DOHH2 (cell line): ENCODE data around the gene SNX13.

Source experiments
- H3F3A ChIP-seq: fragments of 200-600 bp; sonication (generic), shearing (Covaris generic); 2 replicates; pipeline ENCODE4 v1.6.0; 2016; ENCODE audit warnings: antibody characterized with exemption, mild to moderate bottlenecking; ENCODE audit not compliant: control insufficient read depth, insufficient read depth
- H3K27ac ChIP-seq: fragments of 200-600 bp; sonication (generic); 2 replicates; pipeline ENCODE4 v1.5.1; 2014; ENCODE audit warnings: low read depth, mild to moderate bottlenecking, low read length, moderate library complexity
- H3K27me3 ChIP-seq: fragments of 200-600 bp; sonication (generic); 2 replicates; pipeline ENCODE4 v1.6.1; 2014; ENCODE audit warnings: mild to moderate bottlenecking, low read length, mixed read lengths; ENCODE audit not compliant: control insufficient read depth
- H3K36me3 ChIP-seq: fragments of 200-600 bp; sonication (generic); 2 replicates; pipeline ENCODE4 v1.6.1; 2014; ENCODE audit warnings: mild to moderate bottlenecking, low read length, moderate library complexity, mixed read lengths; ENCODE audit not compliant: control insufficient read depth
- H3K4me1 ChIP-seq: fragments of 200-600 bp; sonication (generic); 2 replicates; pipeline ENCODE4 v1.6.1; 2014; ENCODE audit warnings: mild to moderate bottlenecking, low read length, mixed read lengths; ENCODE audit not compliant: control insufficient read depth
- H3K4me2 ChIP-seq: fragments of 200-600 bp; sonication (generic); 2 replicates; pipeline ENCODE4 v1.6.0; 2014; ENCODE audit warnings: mild to moderate bottlenecking, low read length, moderate library complexity
- H3K4me3 ChIP-seq: fragments of 200-600 bp; sonication (generic); 2 replicates; pipeline ENCODE4 v1.5.1; 2014; ENCODE audit warnings: mild to moderate bottlenecking, low read length, mixed read lengths
- H3K79me2 ChIP-seq: fragments of 200-600 bp; sonication (generic); 2 replicates; pipeline ENCODE4 v1.6.1; 2014; ENCODE audit warnings: mild to moderate bottlenecking, low read length, mixed read lengths; ENCODE audit not compliant: control insufficient read depth
- H3K9me2 ChIP-seq: fragments of 200-600 bp; sonication (generic); replicated peaks from 2 replicates; pipeline ENCODE4 v1.6.1; 2014; ENCODE audit warnings: mild to moderate bottlenecking, low read length, mixed read lengths; ENCODE audit not compliant: control insufficient read depth
- H3K9me3 ChIP-seq: fragments of 200-600 bp; sonication (generic); 2 replicates; pipeline ENCODE4 v1.6.1; 2014; ENCODE audit warnings: antibody characterized with exemption, low read length, mixed read lengths; ENCODE audit not compliant: control insufficient read depth, insufficient read depth
- H4K20me1 ChIP-seq: fragments of 200-600 bp; sonication (generic); 2 replicates; pipeline ENCODE4 v1.6.0; 2014; ENCODE audit warnings: low read depth, mild to moderate bottlenecking, antibody characterized with exemption, low read length, moderate library complexity; ENCODE audit not compliant: control insufficient read depth, insufficient read depth
- EZH2phosphoT487 ChIP-seq: fragments of 200-600 bp; sonication (generic); IDR thresholded peaks from 2 replicates; pipeline ENCODE4 v1.6.1; 2017; ENCODE audit warnings: borderline replicate concordance, mild to moderate bottlenecking, antibody characterized with exemption, low read length, moderate library complexity, mixed read lengths
- TF ChIP-seq, protein P1 (sequence below): fragments of 200-600 bp; sonication (generic); IDR thresholded peaks from one replicate; pipeline ENCODE4 v1.5.1; 2014; ENCODE audit warnings: antibody characterized with exemption, mild to moderate bottlenecking, low read depth, low read length; ENCODE audit not compliant: poor library complexity, severe bottlenecking

Gene SNX13

DNA sequence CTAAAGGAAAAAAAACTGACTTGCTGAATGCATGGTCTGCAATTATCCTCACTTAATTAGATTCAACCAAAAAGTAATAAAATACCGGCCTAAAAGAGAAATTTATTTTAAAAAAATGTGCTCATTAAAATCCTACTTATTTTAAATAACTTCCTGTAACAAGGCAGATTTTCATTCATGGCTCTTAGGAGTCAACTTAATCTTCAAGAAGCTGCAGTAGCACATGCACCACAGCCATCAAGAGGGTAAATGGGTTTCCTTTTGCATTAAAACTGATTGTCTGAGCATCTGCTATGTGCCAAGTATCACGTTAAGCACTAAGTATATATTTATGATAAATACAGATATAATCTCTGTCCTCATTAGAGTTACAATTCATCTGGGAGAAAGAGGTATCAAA, 69.9 kb downstream of the SNX13 start:
- no peaks in the 10 kb centered on the region for H3K79me2 ChIP-seq
- no peaks in the 10 kb centered on the region for H3K9me2 ChIP-seq
- no peaks in the 10 kb centered on the region for H3K27me3 ChIP-seq
- H3K27ac ChIP-seq: no peak overlapping the region
- H3K4me3 ChIP-seq: no peak overlapping the region
- H3K4me2 ChIP-seq: no peak overlapping the region
- H3F3A ChIP-seq: no peaks in the 10 kb centered on the region
- no peaks in the 10 kb centered on the region for H4K20me1 ChIP-seq
- H3K9me3 ChIP-seq: no peaks in the 10 kb centered on the region
- no peak for TF ChIP-seq EZH2phosphoT487
- TF ChIP-seq, protein P1, sequence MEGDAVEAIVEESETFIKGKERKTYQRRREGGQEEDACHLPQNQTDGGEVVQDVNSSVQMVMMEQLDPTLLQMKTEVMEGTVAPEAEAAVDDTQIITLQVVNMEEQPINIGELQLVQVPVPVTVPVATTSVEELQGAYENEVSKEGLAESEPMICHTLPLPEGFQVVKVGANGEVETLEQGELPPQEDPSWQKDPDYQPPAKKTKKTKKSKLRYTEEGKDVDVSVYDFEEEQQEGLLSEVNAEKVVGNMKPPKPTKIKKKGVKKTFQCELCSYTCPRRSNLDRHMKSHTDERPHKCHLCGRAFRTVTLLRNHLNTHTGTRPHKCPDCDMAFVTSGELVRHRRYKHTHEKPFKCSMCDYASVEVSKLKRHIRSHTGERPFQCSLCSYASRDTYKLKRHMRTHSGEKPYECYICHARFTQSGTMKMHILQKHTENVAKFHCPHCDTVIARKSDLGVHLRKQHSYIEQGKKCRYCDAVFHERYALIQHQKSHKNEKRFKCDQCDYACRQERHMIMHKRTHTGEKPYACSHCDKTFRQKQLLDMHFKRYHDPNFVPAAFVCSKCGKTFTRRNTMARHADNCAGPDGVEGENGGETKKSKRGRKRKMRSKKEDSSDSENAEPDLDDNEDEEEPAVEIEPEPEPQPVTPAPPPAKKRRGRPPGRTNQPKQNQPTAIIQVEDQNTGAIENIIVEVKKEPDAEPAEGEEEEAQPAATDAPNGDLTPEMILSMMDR: no peak
- no peaks in the 10 kb centered on the region for H3K4me1 ChIP-seq
- H3K36me3 ChIP-seq: peaks cover 79% of the 10 kb centered on the region

DNA sequence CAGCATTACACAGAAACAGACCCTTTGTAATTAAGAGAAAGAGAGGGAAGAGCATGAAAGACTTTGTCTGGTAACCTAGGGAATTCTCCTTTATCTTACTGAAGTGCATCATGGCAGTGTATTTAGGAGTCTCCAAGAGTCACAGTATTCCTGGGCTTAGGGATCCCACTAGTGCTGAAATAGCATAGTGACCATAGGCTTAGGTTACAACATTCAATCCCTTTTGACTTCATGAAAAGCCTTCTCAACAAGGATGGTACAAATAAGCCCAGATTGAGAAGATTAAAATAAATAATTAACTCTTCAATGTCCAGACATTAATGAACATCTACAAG, 76.5 kb downstream of the SNX13 start:
- Histone ChIP-seq H3K4me2 (no peak overlapping the region), H3K4me1 (no peaks in the 10 kb centered on the region), H3K27ac (no peak overlapping the region), H4K20me1 (no peaks in the 10 kb centered on the region), H3F3A (no peaks in the 10 kb centered on the region), H3K4me3 (no peak overlapping the region), H3K9me2 (no peaks in the 10 kb centered on the region), H3K79me2 (no peaks in the 10 kb centered on the region), H3K36me3 (peaks cover 65% of the 10 kb centered on the region), H3K9me3 (no peaks in the 10 kb centered on the region), H3K27me3 (no peaks in the 10 kb centered on the region)
- no peak for TF ChIP-seq EZH2phosphoT487
- TF ChIP-seq, protein P1: no peak

DNA sequence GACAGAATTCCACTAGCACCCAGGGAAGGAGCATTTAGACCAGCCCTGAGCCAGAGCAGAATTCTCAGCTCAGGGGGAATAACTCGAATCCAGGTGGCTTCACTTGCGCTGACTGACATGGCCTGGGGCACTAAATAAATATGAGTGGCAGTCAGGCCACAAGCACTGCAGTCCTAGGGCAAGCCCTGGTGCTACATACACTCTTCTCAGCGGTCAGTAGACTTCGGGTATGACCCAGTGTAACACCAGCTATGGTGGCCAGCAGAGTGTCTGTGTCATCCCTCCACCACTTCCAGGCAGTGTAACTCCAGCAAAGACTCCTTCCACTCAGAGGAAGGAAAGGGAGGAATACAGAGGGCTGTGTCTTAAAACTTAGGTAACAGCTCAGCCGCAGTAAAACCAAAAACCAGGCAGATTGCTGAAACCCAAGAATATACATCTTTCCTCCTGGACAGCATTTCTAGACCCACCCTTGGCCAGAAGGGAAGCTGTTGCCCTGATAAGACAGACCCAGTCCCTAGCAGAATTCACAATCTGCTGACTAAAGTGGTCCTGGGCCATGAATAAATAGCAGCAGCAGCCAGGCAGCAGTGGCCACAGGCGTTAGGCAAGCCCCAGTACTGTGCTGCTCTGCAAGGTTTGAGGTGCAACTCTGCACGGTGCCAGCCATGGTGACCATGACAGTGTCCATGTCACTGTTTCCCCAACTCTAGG, 77.0 kb downstream of the SNX13 start:
- Histone ChIP-seq H3K4me3 (no peak overlapping the region), H3F3A (no peaks in the 10 kb centered on the region), H3K4me1 (no peaks in the 10 kb centered on the region), H3K9me2 (no peaks in the 10 kb centered on the region), H3K27ac (no peak overlapping the region), H3K27me3 (no peaks in the 10 kb centered on the region), H3K36me3 (peaks cover 60% of the 10 kb centered on the region), H3K79me2 (no peaks in the 10 kb centered on the region), H4K20me1 (no peaks in the 10 kb centered on the region), H3K9me3 (no peaks in the 10 kb centered on the region), H3K4me2 (no peak overlapping the region)
- TF ChIP-seq EZH2phosphoT487: no peak
- TF ChIP-seq, protein P1: no peak
